Activated CD4-positive, CD25-positive, alpha-beta regulatory T cell treated with anti-CD3 and anti-CD28 coated beads, Interleukin-2, amount 50 U/mL, for 72 hours (primary cell): ENCODE data around the gene CEP170B.
"Not testable (repeated sequence)": the region's sequence is repeated elsewhere in the genome, so short reads cannot be mapped to it uniquely, and the experiment has no call there.

ENCODE experiments used
- DNase-seq: peaks from one replicate; pipeline ENCODE4 v3.0.0; 2021

The CEP170B gene

DNA sequence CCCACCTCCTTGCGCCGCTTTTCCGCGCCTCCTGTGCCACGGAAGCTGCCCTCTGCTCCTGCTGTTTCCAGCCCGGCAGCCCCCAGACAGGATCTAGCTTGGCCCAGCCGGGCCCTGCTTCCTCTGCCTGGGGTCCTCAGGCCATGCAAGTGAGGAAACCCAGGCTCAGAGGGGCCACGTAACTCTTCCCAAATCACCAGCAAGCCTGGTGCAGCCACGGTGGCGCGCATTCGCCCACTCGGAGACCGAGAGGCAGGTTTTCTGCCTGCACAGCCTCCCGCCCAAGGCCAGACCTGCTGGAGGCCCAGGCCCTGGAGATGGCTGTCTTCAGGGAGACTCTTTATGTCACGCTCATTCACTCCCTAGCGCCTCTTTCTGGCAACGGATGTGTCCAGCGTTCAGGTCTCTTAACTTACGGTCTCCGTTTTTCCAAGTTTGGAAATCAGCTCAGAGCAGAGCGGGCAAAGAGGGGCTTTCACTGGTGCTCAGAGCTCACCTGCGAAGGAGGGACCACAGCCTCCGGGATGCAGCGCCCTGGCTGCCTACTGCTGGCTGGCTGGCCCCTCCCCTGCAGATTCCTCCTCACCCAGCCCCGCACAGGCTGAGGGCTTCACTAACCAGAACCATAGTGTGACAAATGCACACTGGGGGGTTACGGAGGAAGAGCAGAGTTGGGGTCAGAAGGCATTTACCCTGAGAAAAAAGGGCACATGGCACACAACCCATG is 20.6 kb upstream of the CEP170B start:
- no peak for DNase-seq

DNA sequence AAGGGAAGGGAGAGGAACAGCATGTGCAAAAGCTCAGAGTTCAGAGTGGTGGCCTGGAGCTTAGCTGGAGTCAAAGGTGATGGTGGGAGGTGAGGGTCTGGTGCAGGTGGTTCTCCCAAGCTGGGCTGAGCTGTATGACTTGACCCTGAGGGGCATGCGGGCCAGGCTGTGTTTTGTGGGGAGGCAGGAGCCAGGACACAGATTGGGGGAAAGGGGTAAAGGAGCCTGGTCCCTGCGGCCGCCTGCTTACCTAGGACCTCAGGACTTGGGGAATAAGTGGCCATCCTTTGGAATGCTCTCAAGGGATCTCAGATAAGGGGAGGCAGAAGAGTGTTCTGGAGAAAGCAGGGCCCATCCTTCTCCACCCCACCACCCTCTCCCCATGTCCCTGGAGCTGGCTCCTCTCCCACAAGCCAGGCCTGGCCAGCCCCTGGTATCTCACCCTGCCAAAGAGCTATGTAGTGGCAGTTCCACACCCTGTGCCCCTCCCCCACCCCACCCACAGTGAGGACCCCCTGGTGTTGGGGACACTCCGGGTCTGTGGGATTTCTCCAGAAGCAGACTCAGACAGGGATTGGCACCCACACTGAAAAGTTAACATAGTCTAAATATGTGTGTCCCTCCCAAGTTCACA is 19.9 kb upstream of the CEP170B start:
- DNase-seq, result no peak

DNA sequence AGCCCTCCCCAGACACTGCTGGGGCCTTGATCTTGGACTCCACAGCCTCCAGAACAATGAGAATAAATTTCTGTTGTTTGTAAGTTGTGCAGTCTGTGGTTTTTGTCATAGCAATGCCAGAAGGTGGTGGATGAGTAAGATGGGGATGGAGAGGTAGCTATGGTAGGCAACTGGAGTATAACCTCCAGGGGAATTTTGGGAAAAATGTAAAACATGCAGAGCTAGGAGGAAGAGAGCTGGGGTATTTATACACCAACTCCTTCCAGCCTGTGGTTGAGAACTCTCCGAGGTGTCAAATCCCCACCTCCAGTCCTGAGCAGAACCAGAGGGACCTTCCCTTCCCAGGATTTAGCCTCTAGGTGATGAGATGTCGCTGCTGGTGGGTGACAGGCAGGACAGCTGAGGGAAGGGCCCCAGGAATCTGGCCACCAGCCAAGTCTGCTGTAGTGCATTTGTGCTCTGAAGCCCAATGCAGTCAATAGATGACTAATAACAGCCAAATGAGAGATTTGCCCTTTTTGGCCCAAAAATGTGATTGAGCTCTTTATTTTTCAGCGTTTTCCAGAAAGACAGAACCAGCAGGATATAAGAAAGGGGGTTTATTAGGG is 19.1 kb upstream of the CEP170B start:
- DNase-seq, result no peak

DNA sequence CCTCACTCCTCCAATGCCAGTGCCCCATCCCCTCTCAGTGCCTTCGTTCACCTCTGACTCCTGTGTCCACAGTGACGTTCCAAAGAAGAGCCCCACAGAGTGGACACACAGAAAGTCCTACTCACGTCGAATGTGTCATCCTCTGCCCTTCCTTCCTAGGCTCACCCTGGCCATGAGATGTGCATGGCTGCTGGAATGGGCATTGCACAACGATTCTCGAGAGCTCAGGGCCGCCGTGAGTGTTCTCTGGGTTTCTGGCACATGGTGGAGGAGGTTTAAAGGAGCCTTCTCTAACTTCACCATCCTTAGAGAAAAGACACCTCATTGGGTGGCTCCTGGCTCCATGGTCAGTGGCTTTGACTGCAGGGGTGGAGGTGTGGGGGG is 12.8 kb upstream of the CEP170B start:
- DNase-seq, result no peak

DNA sequence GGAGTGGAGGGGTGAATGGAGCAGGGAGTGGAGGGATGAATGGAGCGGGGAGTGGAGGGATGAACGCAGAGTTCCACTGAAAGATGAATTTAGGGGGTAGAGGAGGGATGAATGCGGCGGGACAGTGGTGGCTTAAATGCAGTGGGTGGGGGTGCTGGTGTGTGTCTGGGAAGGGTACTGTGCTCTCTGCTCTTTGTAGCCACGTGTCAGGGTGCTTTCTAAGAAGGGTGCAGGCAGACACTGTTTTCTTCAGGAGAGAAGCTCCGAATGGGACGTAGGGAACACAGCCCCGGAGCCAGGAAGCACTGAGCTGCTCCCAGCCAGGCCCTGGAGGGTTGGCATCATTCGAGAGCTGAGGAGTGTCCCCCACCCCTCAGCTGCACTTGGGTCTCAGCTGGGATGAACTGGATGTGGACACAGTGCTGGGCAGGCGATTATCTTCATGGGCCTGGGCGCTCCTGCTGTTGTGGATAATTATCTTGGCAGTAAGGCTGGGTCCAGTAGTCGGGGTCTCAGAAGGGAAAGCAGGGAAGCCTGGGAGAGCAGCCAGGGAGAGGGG is 9.5 kb upstream of the CEP170B start:
- DNase-seq, result no peak

GRCh38 chr14:104856157-104856868 is 8.8 kb upstream of the CEP170B start:
- no peak for DNase-seq

- DNase-seq, result no peak
Measured at GRCh38 chr14:104856869-104857860, 7.9 kb upstream of the CEP170B start.

DNA sequence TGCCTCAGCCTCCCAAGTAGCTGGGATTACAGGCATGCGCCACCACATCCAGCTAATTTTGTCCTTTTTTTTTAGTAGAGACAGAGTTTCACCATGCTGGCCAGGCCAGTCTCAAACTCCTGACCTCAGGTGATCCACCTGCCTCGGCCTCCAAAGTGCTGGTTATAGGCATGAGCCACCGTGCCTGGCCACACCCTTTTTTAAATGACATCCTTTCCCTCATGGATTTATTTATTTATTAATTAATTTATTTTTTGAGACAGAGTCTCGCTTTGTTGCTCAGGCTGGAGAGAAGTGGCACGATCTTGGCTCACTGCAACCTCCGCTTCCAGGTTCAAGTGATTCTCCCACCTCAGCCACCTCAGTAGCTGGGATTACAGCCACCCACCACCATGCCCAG is 7.1 kb upstream of the CEP170B start:
- not testable (repeated sequence) for DNase-seq

DNA sequence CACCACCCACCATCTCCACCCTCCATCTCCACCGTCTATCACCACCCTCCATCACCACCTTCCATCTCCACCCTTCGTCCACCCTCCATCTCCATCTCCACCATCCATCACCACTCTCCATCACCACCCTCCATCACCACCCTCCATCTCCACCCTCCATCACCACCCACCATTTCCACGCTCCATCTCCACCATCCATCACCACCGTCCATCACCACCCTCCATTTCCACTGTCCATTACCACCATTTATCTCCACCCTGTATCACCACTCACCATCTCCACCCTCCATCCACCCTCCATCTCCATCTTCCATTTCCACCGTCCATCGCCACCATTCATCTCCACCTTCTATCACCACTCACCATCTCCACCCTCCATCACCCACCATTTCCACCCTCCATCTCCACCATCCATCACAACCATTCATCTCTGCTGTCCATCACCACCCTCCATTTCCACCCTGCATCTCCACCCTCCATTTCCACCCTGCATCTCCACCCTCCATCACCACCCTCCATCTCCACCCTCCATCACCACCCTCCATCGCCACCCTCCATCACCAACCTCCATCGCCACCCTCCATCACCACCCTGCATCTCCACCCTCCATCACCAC is 6.1 kb upstream of the CEP170B start:
- no peak for DNase-seq

DNA sequence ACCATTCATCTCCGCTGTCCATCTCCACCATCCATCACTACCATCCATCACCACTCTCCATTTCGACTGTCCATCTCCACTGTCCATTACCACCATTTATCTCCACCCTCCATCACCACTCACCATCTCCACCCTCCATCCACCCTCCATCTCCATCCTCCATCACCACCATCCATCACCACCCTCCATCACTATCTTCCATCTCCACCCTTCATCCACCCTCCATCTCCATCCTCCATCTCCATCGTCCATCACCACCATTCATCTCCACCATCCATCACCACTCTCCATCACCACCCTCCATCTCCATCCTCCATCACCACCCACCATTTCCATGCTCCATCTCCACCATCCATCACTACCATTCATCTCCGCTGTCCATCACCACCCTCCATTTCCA is 5.2 kb upstream of the CEP170B start:
- no peak for DNase-seq

DNA sequence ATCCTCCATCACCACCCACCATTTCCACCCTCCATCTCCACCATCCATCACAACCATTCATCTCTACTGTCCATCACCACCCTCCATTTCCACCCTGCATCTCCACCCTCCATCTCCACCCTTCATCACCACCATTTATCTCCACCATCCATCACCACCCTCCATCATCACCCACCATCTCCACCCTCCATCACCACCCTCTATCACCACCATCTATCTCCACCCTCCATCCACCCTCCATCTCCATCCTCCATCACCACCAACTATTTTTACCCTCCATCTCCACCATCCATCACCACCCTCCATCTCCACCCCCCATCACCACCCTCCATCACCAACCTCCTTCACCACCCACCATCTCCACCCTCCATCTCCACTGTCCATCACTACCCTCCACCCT is 4.7 kb upstream of the CEP170B start:
- no peak for DNase-seq

- DNase-seq, result no peak
Measured at GRCh38 chr14:104863131-104863862, 1.8 kb upstream of the CEP170B start.

GRCh38 chr14:104863923-104864266 is 1.2 kb upstream of the CEP170B start:
- no peak for DNase-seq

DNA sequence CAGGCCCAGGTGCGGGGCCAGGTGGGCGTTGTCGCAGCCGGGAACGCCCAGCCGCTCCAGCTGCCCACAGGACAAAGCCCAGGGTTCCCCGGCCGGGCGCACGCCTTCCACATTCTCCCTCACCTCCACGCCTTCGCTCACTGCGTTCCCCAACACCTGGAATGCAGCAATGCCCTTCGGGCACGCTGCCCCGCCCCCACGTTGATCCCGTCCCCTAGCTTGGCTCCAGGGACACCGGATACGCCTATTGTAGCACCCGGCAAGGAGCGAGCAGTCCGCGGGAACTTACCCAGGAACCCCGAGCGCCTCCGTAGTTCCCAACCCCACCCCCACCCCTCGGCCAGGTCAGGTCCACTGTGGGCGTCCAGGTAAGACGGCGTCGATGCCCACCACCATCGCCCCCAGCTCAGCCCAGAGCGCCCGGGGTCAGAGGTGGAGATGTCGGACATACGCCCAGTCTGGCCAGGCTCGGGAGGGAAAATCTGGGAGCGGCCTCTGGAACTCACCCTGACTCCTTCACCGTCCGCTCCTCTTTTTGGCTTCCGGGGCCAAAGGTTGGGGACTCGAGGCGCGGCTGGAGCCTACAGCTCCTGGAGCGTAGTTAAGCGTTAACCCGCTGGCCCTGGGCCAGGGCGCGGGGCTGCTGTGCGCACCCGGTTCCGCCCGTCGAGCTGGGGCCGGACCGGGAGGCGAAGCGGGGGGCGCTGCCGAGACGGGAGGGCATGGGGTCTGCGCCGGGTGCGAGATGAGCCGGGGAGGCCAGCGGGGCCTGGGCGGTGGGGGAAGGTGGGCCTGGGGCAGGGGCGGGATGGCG is 594 bp upstream of the CEP170B start:
- DNase-seq, result no peak

DNA sequence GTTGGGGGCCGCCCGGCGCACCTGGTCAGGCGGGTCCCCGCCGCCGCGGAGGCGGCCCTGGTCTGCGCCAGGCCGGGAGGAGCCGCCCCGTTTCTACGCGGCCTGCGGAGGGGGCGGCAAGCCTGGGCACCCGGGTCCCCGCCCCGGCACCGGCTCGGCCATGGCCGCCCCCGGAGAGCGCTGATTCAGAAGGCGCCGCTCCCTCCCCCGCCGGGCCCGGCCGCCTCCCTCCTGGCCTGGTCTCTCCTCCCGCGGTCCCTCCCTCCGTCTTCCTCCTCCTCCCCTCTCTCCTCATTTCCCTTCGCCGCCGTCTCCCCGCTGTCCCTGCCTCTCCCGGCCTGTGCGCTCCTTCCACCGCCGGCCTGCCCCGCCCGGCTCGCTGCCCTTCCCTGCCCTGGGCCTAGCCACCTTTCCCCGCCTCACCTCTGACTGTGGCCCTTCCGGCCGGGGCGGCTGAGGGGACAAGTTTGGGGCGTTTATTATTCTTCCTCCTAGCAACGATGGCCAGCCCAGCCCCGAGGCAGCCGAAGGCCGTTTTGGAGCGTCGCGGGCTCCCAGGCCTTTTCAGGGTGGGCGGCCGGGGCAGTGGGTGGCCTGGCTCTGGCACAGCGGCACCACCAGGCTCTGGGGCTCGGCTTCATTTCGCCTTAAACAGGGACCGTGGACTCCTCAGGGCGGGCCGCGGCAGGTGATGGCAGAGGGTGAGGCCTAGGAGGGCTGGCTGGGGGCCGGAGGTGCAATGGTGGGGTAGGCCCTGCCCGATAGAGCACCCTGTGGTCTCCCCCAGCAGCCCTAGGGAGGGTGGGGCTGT is 768 bp downstream of the CEP170B start:
- peak; percentile 45 for DNase-seq

DNA sequence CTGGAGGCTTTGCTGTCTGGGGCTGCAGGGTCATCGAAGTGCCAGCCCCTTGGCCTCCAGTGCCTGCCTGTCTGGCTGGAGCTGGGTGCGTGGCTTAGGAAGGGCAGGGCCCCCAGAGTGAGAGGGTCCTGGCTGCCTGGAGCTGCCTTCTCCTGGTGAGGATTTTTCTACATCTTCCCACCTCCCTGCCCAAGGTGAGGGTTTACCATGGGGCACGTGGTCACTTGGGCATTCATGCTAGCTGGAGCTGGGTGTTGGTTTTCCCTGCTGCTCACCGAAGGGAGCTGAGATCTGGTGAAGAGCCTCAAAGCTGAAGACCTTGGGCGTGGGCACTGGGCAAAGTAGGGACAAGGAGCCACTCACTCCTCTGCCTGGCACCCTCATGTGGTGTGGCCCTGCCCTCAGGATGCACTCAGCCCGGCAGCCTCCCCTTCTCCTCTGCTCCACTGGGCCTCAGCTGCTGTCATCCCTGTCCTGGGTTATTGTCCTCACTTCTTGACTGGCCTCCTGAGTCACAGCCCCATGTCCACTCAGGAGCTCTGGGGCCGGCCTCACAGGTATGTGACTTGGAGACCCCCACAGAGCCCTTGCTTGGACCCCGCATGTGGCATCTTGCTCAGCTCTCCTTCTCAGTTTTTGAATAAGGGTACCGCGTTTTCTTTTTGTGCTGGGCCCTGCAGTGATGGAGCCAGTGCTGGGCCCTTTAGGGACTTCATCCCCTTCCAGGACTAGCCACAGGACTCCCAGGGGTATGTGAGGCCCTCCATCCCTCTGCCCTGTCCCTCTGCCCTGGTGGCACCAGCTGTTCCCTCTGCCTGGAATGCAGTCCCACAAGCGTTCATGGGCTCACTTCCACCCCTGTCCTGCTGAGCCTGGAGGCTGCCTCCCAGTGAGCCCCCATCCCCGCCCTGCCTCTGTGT is 1.6 kb downstream of the CEP170B start:
- DNase-seq, result no peak

DNA sequence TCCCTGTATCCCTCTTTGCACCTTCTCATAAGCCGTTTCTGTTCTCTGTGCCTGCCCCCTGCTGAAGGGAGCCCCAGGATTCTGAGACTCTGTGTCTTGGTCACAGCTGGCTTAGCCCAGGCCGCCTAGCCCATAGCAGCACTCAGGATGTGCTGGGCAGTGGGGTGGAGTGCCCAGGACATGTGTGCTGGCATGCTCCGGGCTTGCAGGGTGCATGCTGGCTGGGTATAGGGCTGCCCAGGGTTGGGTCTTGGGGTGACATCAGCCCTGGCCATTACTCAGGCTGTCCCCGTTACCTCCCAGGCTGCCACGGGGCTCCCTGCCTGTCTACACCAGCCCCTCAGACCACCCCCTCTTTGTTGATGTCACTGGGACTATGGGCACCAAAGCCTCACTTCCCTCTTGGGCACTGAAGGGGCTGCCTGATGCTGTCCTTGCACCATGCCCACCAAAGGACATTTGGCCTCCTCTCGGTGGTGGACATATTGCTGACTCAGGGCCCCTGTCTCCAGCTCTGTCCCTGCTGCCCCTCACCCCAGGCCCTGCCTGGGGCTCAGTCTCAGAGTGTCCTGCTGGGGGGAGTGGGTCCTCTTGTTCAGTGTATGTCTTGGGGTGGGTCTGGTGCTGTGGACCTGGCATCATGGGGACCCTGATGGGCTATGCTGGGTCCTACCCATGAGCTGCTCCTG is 2.4 kb downstream of the CEP170B start:
- DNase-seq, result no peak
